ENCODE results near the gene INTS4. TPM values are rescaled to one million over a fixed set of nuclear protein-coding genes. Genes with fewer than 3 reads are reported as not detected.
A peak's percentile ranks its signal among the peaks of the same experiment; 100 is the strongest.
"Not testable (repeated sequence)": the region's sequence is repeated elsewhere in the genome, so short reads cannot be mapped to it uniquely, and the experiment has no call there.

Gene INTS4
- total RNA-seq, 2 donors from 2014 or later, result 48.6 to 72.7 TPM

DNA sequence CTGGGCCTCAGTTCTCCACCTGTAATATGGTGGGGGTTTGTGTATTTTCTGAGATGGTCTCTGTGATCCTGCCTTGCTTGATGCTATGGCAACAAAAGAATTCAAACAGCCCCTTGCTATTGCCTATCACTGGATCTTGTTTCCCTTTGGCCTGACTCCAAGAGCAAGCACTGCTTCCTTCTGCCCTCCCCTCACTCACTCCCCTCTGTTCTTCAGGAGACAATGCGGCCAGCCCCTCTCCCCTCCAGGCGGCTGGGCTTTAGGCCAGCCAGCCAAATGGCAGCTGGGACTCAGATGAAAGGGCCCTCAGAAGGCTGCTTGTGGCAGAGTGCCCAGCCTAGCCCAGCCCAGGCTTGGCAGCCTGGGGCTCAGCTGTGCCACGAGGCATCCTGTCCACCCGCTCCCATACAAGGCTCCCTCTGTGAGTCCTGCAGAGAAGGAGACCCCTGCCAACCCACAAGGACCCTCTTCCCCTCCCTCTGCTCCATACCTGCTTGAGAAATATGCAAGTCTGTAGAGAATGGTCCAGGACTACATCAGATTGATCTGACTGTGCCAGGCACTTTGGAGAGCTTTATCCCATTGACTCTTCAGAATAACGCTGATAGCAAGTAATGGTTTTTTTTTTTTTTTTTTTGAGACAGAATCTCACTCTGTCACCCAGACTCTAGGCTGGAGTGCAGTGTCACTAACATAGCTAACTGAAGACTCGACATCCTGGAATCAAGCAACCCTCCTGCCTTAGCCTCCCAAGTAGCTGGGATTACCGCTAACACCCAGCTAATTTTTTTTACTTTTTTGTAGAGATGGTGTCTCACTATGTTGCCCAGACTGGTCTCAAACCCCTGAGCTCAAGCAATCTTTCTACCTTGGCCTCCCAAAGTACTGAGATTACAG, 36.2 kb upstream of the INTS4 start:
- Mint-ChIP-seq H3K27ac (peak overlapping the region in 1 of 2 donors; percentile 57), H3K36me3 (no peaks in the 10 kb centered on the region), H3K9me3 (no peaks in the 10 kb centered on the region)
- ATAC-seq (no peak), DNase-seq (ENCODE audit: low spot score in 2 of 2) (no peak)

DNA sequence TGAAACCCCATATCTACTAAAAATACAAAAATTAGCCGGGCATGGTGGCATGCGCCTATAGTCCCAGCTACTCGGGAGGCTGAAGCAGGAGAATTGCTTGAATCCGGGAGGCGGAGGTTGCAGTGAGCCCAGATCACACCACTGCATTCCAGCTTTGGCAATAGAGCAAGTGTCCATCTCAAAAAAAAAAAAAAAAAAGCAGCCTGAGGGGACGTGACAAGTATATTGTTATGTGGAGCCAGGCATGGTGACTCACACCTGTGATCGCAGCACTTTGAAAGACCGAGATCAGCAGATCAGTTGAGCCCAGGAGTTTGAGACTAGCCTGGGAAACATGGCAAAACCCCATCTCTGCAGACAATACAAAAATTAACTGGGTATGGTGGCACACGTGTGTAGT, 34.0 kb upstream of the INTS4 start:
- H3K27ac Mint-ChIP-seq; DNase-seq (ENCODE audit: low spot score in 2 of 2); H3K36me3 Mint-ChIP-seq; ATAC-seq; H3K9me3 Mint-ChIP-seq: not testable (repeated sequence)

DNA sequence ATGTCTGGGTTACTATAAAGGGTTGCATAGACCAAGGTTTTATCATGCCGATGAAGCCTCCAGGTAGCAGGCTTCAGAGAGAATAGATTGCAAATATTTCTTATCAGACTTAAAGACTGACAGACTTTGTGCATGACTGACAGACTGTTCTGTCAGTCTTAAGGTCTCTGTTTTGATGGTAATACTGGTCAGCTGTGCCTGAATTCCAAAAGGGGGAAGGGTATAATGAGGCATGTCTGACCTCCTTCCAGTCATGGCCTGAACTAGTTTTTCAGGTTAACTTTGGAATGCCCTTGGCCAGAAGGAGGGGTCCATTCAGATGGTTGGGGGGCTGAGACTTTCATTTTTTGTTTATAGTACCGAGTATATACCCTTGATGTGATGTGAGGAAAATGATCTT, 33.3 kb upstream of the INTS4 start:
- DNase-seq (ENCODE audit: low spot score in 2 of 2), result no peak
- no peak for ATAC-seq
- Mint-ChIP-seq H3K9me3 (no peaks in the 10 kb centered on the region), H3K27ac (no peak overlapping the region), H3K36me3 (no peaks in the 10 kb centered on the region)

DNA sequence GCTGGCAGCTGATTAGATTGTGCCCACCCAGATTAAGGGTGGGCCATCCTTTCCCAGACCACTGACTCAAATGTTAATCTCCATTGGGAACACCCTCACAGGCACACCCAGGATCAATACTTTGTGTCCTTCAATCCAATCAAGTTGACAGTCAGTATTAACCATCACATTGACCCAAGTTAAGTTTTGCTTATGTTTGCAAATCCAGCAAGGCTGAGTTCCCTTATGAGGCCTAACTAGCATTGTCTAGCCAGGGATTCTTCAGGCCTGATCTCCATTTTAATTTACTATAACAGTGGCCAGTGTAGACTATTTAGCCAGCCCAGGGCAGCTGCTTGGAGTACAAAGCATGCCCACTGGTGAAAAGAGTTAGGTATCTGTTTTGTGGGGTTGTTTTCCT, 30.9 kb upstream of the INTS4 start:
- H3K27ac Mint-ChIP-seq, result no peak overlapping the region
- H3K36me3 Mint-ChIP-seq, result no peaks in the 10 kb centered on the region
- ATAC-seq (no peak), DNase-seq (ENCODE audit: low spot score in 2 of 2) (no peak)
- H3K9me3 Mint-ChIP-seq, result no peaks in the 10 kb centered on the region

DNA sequence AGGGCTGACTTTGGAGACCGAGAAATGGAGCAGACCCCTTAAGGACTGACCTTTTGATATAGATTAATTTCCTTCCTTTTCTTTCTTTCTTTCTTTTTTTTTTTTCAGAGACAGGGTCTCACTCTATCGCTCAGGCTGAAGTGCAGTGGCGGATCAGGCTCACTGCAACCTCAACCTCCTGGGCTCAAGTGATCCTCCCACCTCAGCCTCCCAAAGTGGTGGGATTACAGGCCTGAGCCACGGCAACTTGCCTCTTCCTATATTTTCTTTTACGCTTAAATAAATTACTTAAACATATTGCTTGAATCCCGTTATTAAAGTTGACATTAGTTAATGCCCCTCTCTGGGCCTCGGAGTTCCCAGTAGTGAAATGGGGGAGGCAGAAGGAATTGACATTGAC, 29.0 kb upstream of the INTS4 start:
- DNase-seq (ENCODE audit: low spot score in 2 of 2) (no peak), ATAC-seq (no peak)
- no peak overlapping the region for H3K27ac Mint-ChIP-seq
- H3K9me3 Mint-ChIP-seq, result no peaks in the 10 kb centered on the region
- H3K36me3 Mint-ChIP-seq, result no peaks in the 10 kb centered on the region

DNA sequence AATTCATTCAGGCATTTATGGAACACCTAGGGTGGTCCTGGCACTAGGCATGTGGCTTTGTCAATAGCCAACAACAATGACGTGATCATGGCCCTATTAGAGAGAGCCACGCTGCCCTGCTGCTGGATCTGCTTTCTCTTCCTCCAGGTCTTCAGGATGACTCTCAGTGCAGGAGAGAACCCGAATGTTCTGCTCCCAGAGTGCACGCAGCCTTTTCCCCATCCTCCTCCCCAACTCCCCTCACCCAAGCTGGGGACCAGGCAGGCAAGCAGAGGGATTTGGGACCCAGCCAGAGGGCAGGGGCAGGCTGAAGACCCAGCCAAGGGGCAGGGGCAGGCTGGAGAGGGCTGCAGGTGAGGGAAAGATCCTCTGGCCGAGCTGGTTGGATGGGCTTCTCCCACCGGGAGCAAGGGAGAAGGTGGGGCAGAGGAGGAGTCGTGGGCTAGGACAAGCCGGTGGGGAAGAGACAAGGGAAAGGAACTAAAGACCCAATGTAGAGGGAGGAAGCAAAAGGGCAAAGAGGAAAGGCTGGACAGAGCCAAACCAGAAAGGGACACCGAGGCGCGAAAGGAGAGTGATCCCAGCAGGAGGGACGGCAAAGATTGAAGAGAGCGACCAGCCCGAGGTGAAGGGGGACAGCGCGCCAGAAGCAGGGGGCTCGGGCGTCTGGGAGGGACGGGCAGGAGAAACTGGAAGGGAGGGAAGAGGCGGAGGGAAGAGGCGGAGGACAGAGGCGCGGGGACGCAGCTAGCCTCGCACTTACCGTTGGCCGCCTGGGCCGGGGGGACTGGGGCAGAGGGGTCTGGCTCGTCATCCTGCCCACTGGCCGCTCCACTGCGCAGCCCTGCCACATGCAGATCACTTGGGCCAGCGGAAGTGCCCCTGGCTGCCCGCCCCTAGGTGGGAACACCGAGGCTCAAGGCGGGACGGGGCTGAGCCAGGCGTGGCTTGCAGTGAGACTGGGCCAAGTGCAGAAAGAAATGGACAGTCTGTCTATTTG, 28.2 kb upstream of the INTS4 start, which contains the start of gene KCTD14:
KCTD14 (minus strand) TSS at position 880 of the 1,000 bp plus-strand sequence; CDS start at position 853, 27 bp downstream.
- Mint-ChIP-seq H3K36me3 (no peaks in the 10 kb centered on the region), H3K27ac (no peak within 1 kb of the TSS), H3K9me3 (no peaks in the 10 kb centered on the region)
- ATAC-seq (no peak), DNase-seq (ENCODE audit: low spot score in 2 of 2) (no peak)

DNA sequence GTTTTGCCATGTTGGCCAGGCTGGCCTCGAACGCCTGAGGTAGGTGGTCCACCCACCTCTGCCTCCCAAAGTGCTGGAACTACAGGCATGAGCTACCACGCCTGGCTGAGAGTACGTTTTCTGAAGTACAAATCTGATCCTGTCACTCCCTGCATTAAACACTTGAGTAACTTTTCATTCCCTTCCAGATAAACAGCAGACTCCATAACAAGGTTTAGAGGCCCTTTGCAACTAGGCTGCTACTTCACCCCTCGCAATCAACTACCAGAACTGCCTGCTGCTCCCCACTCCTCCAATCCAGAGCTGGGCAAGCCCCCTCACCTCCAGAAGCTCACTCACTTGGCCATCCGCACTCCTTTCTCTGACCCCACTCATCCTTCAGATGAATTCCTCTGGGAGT, 27.1 kb upstream of the INTS4 start:
- ATAC-seq, result no peak
- DNase-seq (ENCODE audit: low spot score in 2 of 2), result no peak
- Mint-ChIP-seq H3K9me3 (no peaks in the 10 kb centered on the region), H3K36me3 (no peaks in the 10 kb centered on the region), H3K27ac (no peak overlapping the region)

DNA sequence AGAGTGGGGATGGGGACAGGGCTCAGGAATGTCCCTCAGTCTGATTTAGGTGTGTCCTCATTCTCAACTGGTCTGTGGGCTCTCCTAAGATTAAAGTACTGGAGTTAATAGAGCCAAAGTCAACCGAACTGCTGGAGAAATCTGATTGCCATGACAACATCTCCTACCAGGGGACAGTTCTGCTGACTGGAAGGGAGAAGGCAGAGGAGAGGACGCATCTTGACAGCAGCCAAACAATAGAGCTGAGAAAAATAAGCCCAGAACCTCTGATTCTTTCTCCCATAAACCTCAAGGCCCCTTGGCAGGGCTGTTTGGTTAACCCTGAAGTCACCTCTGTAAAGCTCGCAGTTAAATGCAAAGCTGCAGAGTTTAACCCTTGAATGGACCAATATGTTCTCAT, 25.8 kb upstream of the INTS4 start:
- no peaks in the 10 kb centered on the region for H3K9me3 Mint-ChIP-seq
- no peak overlapping the region for H3K27ac Mint-ChIP-seq
- DNase-seq (ENCODE audit: low spot score in 2 of 2) (no peak), ATAC-seq (no peak)
- no peaks in the 10 kb centered on the region for H3K36me3 Mint-ChIP-seq

DNA sequence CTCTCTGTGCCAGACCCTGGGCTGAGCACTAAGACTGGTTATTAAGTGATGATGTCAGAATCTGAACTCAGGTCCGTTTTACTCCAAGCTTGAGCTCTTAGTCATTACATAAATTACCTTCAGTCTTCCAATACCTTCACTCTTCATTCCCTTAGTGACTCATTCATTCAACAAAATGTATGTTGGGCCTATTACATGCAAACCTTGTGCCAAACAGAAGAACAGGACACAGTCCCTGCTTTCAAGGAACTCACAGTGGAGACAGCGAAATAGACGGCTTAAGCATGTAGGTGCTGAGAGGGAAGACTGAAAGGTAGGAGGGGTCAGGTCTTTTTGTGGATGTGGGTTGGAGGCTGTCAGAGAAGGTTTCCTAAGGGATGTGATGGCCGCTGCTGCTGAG, 25.3 kb upstream of the INTS4 start:
- DNase-seq (ENCODE audit: low spot score in 2 of 2), result no peak
- H3K27ac Mint-ChIP-seq, result no peak overlapping the region
- no peak for ATAC-seq
- no peaks in the 10 kb centered on the region for H3K9me3 Mint-ChIP-seq
- H3K36me3 Mint-ChIP-seq, result no peaks in the 10 kb centered on the region

DNA sequence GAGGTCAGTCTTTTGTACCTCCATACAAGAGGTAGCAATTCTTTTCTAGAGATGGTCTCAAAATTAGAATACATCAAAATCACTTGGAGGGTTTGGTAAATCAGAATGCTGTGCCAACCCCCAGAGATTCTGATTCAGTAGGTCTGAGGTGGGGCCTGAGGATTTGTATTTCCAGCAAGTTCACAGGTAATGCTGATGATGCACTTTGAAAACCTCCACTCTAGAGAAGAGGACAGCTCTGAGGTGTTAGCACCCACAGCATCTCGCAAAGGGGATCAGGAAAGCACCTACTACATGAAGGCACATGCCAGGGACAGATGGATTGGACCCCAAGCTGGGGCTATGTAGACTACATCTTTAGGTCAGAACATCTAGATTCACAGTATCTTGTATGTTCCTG, 21.4 kb upstream of the INTS4 start:
- H3K9me3 Mint-ChIP-seq, result no peaks in the 10 kb centered on the region
- ATAC-seq (no peak), DNase-seq (ENCODE audit: low spot score in 2 of 2) (no peak)
- no peak overlapping the region for H3K27ac Mint-ChIP-seq
- no peaks in the 10 kb centered on the region for H3K36me3 Mint-ChIP-seq

DNA sequence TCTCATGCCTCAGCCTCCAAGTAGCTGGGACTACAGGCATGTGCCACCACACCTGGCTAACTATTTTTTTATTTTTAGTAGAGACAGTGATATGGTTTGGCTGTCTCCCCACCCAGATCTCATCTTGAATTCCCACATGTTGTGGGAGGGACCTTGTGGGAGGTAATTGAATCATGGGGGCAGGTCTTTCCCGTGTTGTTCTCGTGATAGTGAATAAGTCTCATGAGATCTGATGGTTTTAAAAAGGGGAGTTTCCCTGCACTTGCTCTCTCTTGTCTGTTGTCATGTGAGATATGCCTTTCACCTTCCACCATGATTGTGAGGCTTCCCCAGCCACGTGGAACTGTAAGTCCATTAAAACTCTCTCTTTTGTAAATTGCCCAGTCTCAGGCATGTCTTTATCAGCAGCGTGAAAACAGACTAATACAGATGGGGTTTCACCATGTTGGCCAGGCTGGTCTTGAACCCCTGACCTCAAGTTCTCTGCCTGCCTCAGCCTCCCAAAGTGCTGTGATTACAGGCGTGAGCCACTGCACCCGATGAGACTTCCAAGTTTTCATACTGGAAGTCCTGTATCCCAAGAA, 20.6 kb upstream of the INTS4 start:
- H3K9me3 Mint-ChIP-seq; DNase-seq (ENCODE audit: low spot score in 2 of 2); H3K27ac Mint-ChIP-seq; H3K36me3 Mint-ChIP-seq; ATAC-seq: not testable (repeated sequence)

DNA sequence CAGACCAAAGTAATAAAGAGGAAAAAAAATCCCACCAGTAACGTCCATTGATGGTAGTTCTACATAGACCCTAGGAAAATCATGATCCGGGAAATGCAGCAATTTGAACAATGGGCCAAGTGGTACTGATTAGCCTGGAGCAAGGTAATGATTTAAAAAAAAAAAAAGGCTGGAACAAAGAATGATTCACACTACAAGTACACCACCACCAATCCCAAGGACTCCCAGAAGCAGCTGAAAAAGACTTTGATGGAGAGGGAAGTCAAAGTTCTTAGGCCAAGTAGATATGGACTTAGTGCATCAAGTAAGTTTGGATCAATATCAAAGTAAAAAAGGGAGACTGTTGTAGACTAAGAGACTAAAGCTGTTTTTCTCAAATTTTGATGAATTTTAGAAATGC, 16.8 kb upstream of the INTS4 start:
- H3K27ac Mint-ChIP-seq, result no peak overlapping the region
- ATAC-seq, result no peak
- DNase-seq (ENCODE audit: low spot score in 2 of 2), result no peak
- no peaks in the 10 kb centered on the region for H3K36me3 Mint-ChIP-seq
- no peaks in the 10 kb centered on the region for H3K9me3 Mint-ChIP-seq

DNA sequence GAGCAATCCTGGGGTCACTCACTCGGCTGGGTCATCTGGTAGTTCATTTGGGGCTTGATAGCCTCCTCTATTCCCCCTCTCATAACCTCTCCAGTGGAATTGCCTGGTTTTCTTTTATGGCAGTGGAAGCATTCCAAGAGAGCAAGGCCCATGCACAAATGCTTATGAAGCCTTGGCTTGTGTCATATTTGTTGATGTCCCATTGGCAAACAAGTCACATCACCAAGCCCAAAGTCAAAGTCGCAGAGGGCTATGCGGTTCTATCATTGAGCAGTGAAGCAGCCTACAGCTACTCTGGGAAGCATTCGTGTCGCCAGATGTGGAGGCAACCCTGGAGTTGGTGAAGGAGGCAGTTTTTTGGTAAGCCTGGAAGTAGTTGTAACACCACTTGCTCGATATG, 16.3 kb upstream of the INTS4 start:
- H3K27ac Mint-ChIP-seq, result no peak overlapping the region
- ATAC-seq (no peak), DNase-seq (ENCODE audit: low spot score in 2 of 2) (no peak)
- no peaks in the 10 kb centered on the region for H3K9me3 Mint-ChIP-seq
- no peaks in the 10 kb centered on the region for H3K36me3 Mint-ChIP-seq

DNA sequence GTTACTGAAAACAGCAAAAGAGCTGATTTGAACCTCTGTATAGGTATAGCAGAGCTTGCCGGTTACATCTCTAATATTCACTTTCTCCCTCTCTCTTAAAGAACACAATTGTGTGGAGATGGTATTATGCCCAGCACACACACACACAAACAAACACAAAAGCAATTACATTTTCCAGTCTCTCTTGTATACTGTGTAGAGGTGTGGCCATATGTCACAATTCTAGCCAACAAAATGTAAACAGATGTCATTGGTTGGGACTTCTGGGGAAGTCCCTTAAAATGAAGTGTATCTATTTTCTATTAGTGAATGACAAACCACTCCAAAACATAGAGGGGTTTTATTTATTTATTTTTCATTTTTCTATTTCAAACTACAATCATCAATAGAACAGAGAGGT, 15.8 kb upstream of the INTS4 start:
- Mint-ChIP-seq H3K27ac (no peak overlapping the region), H3K9me3 (no peaks in the 10 kb centered on the region), H3K36me3 (no peaks in the 10 kb centered on the region)
- DNase-seq (ENCODE audit: low spot score in 2 of 2), result no peak
- ATAC-seq, result no peak

DNA sequence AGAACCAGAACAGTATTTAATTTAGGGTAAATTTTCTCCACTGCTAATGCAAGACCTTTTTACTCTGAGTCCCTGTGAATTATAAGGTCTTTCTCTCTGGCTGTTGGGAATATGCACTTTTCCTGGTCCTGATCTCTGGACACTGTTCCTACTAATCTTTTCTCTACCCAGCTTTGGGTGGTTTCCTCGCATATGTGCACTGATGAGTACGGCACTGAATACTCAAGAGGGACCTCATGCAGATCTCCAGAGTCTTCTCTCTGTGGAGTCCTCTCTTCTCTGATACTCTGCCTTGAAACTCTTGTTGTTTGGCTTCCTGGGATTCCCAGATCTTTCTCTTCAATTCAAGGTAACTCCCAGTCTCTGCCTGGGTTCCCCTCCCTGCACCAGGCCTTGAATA, 14.6 kb upstream of the INTS4 start:
- DNase-seq (ENCODE audit: low spot score in 2 of 2) (no peak), ATAC-seq (no peak)
- Mint-ChIP-seq H3K36me3 (no peaks in the 10 kb centered on the region), H3K27ac (peak overlapping the region in 1 of 2 donors; percentile 92), H3K9me3 (no peaks in the 10 kb centered on the region)

DNA sequence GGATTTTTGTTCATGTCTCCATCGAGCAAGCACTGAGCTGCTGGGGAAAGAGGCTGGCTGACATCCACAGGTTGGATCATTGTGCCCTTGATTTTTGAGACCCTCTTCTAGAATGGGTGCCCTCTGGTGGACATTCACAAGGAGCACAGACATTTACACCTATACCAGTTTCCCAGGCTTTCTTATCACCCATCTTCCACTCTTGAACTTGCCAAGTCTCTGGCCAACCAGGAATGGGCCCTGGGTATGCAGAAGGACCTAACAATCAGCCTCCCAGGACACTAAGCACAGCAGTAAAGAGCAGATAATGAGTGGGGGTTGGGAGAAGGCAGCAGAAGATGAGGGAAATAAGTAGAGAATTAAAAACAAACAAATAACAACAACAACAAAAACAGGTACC, 5.7 kb upstream of the INTS4 start:
- H3K27ac Mint-ChIP-seq, result no peak overlapping the region
- DNase-seq (ENCODE audit: low spot score in 2 of 2), result peak in 1 of 2 donors; percentile 42
- peaks cover 0 to 3% of the 10 kb centered on the region in 2 donors for H3K36me3 Mint-ChIP-seq
- H3K9me3 Mint-ChIP-seq, result no peaks in the 10 kb centered on the region
- peak; percentile 87 to 89 for ATAC-seq
